Measurements from ENCODE around the gene FES.

Gene FES

DNA sequence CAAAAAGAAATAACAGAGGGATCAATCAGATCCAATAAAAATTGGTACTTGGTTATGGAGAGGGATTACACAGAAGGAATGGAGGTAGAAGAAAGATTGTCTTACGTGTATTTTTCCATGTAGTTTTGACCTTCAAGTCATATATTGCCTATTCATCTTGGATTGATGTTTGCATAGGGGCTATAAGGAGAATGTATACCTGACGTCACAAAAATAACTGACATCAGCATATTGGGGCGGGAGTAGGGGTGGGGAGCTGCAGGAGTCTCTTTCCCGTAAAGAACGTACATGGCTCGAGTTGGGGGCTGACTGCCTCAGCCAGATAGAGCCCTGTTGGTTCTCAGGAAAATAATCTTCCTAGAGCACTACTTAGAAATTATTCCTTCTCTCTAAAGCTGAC lies 21.8 kb upstream of the FES start:
- TF ChIP-seq, protein P1, sequence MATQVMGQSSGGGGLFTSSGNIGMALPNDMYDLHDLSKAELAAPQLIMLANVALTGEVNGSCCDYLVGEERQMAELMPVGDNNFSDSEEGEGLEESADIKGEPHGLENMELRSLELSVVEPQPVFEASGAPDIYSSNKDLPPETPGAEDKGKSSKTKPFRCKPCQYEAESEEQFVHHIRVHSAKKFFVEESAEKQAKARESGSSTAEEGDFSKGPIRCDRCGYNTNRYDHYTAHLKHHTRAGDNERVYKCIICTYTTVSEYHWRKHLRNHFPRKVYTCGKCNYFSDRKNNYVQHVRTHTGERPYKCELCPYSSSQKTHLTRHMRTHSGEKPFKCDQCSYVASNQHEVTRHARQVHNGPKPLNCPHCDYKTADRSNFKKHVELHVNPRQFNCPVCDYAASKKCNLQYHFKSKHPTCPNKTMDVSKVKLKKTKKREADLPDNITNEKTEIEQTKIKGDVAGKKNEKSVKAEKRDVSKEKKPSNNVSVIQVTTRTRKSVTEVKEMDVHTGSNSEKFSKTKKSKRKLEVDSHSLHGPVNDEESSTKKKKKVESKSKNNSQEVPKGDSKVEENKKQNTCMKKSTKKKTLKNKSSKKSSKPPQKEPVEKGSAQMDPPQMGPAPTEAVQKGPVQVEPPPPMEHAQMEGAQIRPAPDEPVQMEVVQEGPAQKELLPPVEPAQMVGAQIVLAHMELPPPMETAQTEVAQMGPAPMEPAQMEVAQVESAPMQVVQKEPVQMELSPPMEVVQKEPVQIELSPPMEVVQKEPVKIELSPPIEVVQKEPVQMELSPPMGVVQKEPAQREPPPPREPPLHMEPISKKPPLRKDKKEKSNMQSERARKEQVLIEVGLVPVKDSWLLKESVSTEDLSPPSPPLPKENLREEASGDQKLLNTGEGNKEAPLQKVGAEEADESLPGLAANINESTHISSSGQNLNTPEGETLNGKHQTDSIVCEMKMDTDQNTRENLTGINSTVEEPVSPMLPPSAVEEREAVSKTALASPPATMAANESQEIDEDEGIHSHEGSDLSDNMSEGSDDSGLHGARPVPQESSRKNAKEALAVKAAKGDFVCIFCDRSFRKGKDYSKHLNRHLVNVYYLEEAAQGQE (IDR thresholded peaks at IDR 0.05; ENCODE audit: low read depth) = no peak
- TF ChIP-seq, protein P2, sequence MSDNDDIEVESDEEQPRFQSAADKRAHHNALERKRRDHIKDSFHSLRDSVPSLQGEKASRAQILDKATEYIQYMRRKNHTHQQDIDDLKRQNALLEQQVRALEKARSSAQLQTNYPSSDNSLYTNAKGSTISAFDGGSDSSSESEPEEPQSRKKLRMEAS (IDR thresholded peaks at IDR 0.05) = no peak
- TF ChIP-seq, protein P3, sequence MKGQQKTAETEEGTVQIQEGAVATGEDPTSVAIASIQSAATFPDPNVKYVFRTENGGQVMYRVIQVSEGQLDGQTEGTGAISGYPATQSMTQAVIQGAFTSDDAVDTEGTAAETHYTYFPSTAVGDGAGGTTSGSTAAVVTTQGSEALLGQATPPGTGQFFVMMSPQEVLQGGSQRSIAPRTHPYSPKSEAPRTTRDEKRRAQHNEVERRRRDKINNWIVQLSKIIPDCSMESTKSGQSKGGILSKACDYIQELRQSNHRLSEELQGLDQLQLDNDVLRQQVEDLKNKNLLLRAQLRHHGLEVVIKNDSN (IDR thresholded peaks at IDR 0.05) = no peak
- no peak for TF ChIP-seq NFIC (IDR thresholded peaks at IDR 0.05)
- no peak for TF ChIP-seq ZBTB7A (IDR thresholded peaks at IDR 0.05; ENCODE audit: low read depth)
- TF ChIP-seq TEAD4 (IDR thresholded peaks at IDR 0.05) = no peak
- no peak for TF ChIP-seq TCF12 (IDR thresholded peaks at IDR 0.05; ENCODE audit: low read depth)
- no peak for TF ChIP-seq EP300 (IDR thresholded peaks at IDR 0.05; ENCODE audit: borderline replicate concordance)
- no peak for TF ChIP-seq TAF1 (IDR thresholded peaks at IDR 0.05; ENCODE audit: low read depth)
- TF ChIP-seq YY1 (IDR thresholded peaks at IDR 0.05; ENCODE audit: low read depth) = no peak
- TF ChIP-seq CREB1 (IDR thresholded peaks at IDR 0.05; ENCODE audit: low read depth) = no peak
- no peak for TF ChIP-seq CEBPB (IDR thresholded peaks at IDR 0.05)
- no peak for TF ChIP-seq RAD21 (IDR thresholded peaks at IDR 0.05; ENCODE audit: low read depth)
- TF ChIP-seq FOXM1 (IDR thresholded peaks at IDR 0.05; ENCODE audit: borderline replicate concordance, low read depth) = no peak
- no peak for TF ChIP-seq EGR1 (IDR thresholded peaks at IDR 0.05)

DNA sequence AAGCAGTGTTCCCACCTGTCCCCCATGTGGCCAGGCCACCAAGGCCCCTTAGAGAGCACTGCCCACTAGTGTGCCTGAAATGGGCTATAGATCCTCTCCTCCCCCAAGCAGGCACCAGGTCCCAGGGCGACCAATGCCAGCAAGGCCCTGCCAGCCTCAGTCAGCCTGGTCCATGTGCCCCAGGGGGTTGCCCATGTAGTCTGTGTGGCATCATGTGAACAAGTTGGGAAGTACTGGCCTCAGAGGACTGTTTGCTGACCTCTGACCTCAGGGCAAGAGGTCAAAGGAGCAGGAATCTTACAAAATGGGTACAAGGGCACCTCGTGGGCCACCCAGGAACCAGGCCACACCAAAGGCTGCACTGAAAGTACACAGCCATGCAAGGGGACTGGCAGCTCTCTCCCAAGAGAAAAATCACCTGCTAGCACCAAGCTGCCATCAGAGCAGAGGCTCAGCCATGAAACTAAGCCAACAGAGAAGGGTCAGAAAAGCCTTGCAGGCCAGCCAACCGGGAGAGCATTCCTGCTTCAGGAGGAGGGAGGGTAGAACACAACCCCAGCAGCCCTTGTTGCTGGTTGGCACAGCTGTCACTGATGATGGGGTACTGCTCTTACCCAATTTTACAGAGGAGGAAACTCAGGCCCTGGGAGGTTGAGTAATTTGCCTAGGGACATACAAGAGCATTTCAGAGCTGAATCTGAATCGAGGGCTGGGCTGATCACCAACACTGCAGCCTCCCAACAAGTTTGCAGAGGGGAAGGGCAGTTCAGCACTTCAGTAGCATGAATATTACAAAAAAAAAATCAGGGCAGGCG lies 21.1 kb upstream of the FES start:
- TF ChIP-seq EGR1 (IDR thresholded peaks at IDR 0.05) (no peak), CEBPB (IDR thresholded peaks at IDR 0.05) (no peak), FOXM1 (IDR thresholded peaks at IDR 0.05; ENCODE audit: borderline replicate concordance, low read depth) (no peak), ZBTB7A (IDR thresholded peaks at IDR 0.05; ENCODE audit: low read depth) (no peak), TAF1 (IDR thresholded peaks at IDR 0.05; ENCODE audit: low read depth) (no peak), YY1 (IDR thresholded peaks at IDR 0.05; ENCODE audit: low read depth) (no peak), CREB1 (IDR thresholded peaks at IDR 0.05; ENCODE audit: low read depth) (no peak), EP300 (IDR thresholded peaks at IDR 0.05; ENCODE audit: borderline replicate concordance) (no peak), NFIC (IDR thresholded peaks at IDR 0.05) (no peak), RAD21 (IDR thresholded peaks at IDR 0.05; ENCODE audit: low read depth) (no peak), TCF12 (IDR thresholded peaks at IDR 0.05; ENCODE audit: low read depth) (no peak), TEAD4 (IDR thresholded peaks at IDR 0.05) (no peak)
- TF ChIP-seq, protein P1 (IDR thresholded peaks at IDR 0.05; ENCODE audit: low read depth) = no peak
- TF ChIP-seq, protein P3 (IDR thresholded peaks at IDR 0.05) = no peak
- TF ChIP-seq, protein P2 (IDR thresholded peaks at IDR 0.05) = no peak

DNA sequence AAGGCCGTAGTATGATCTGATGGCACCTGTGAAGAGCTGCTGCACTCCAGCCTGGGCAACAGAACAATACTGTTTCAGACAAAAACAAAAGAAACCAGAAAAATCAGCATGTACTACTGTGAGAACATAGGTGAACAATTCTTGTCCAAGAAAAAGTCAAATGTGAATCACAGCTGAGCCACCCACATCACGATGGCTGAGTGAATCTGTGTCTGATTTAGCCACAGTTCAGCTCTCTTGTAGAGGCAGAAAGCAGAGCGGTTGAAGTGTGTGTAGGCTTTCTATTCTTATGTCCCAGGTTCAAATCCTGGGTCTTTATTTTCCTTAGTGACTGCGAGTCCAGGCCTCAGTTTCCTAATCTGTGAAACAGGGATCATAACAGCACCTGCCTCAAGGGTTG lies 20.3 kb upstream of the FES start:
- TF ChIP-seq RAD21 (IDR thresholded peaks at IDR 0.05; ENCODE audit: low read depth) (no peak), TEAD4 (IDR thresholded peaks at IDR 0.05) (no peak), CREB1 (IDR thresholded peaks at IDR 0.05; ENCODE audit: low read depth) (no peak), EGR1 (IDR thresholded peaks at IDR 0.05) (no peak), TCF12 (IDR thresholded peaks at IDR 0.05; ENCODE audit: low read depth) (no peak), FOXM1 (IDR thresholded peaks at IDR 0.05; ENCODE audit: borderline replicate concordance, low read depth) (no peak), ZBTB7A (IDR thresholded peaks at IDR 0.05; ENCODE audit: low read depth) (no peak), EP300 (IDR thresholded peaks at IDR 0.05; ENCODE audit: borderline replicate concordance) (no peak), CEBPB (IDR thresholded peaks at IDR 0.05) (no peak), YY1 (IDR thresholded peaks at IDR 0.05; ENCODE audit: low read depth) (no peak), TAF1 (IDR thresholded peaks at IDR 0.05; ENCODE audit: low read depth) (no peak), NFIC (IDR thresholded peaks at IDR 0.05) (no peak)
- TF ChIP-seq, protein P3 (IDR thresholded peaks at IDR 0.05) = no peak
- TF ChIP-seq, protein P1 (IDR thresholded peaks at IDR 0.05; ENCODE audit: low read depth) = no peak
- TF ChIP-seq, protein P2 (IDR thresholded peaks at IDR 0.05) = no peak

Data from Ishikawa (cell line).